Cerebellar cortex (tissue), 1 donor: Measurements from ENCODE around the gene KIRREL3.

Experiments
- DNase-seq: peaks from one replicate; pipeline ENCODE4 v3.0.0-alpha.2; 2015; ENCODE audit warnings: low spot score

Gene KIRREL3

GRCh38 chr11:126782810-126783209, 217.8 kb downstream of the KIRREL3 start:
- DNase-seq: no peak

- DNase-seq: no peak
Measured at GRCh38 chr11:126781942-126782341, 218.6 kb downstream of the KIRREL3 start.

DNA sequence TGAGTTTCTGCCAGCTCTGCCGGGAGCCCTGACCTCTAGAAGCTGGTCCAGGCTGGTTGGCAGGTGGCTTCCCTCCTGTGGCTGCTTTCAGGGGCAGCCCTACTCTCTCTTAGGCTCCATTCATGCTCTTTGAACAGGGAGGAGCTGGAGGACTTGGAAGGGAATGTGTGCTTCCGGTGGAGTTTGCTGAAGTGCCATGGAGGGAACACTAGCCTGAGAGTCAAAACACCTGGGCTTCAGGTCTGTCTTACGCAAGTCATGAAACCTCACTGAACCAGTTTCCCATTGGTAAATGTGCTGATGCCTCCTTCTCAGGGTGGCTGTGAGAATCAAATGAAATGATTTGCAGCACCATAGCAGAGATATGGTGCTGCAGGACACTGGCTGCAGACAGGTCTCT, 224.5 kb downstream of the KIRREL3 start:
- no peak for DNase-seq

GRCh38 chr11:126772267-126772666, 228.3 kb downstream of the KIRREL3 start:
- DNase-seq: peak; percentile 24

GRCh38 chr11:126768702-126769101, 231.9 kb downstream of the KIRREL3 start:
- DNase-seq: no peak

DNA sequence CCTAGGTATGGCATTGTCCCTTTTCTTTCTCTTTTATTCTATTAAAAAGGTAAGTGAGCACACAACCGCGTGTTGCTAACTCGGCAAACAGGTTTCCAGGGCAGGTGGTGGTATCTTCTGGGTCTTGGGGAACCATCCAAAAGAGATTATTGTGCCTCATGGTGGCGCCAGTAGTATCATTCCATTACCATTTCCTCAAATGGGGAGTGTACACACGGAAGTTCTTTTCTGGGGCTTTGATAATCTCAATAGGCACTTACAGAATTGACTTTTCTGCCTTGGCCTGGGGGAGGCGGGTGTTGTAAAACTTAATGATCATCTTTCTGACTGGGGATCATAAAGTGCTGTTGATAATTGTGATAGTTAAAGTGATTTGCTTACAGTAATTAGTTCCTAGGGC, 234.1 kb downstream of the KIRREL3 start:
- DNase-seq: no peak

DNA sequence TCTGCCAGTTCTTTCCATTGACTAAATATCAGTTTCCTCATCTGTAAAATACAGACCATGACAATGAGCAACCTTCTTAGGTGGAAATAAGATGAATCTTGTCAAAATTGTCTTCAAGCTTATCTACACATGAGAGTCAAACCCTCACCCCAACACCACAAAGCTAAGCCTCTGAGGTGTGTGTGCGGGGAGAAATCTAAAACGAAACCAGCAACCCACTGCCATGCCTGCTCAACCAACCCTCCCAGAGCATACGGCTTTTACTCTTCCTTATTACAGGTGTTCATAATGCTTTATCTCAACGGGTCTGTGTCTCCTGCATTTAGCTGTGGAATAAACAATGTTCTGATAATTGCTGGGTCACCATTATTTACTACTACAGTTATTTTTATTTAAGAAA, 235.4 kb downstream of the KIRREL3 start:
- no peak for DNase-seq

DNA sequence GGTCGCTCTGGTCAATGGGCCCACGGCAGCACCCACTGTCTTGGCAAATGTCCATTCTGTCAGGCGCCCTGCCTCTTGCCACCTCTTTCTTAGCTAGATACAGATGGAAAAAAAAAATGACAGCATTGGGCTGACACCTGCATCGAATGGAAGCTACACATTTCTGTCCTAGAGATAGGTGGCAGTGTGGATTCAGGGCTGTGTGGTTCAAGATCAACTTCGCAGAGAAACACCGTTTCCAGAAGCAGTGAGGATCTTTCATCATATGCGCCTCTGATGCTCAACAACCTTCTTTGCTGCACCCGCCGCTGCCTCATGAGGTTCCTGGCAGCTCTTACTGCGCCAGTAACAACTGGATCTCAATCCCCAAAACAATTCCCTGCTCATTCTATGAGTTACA, 236.3 kb downstream of the KIRREL3 start:
- DNase-seq: no peak

GRCh38 chr11:126756855-126757254, 243.7 kb downstream of the KIRREL3 start:
- no peak for DNase-seq

DNA sequence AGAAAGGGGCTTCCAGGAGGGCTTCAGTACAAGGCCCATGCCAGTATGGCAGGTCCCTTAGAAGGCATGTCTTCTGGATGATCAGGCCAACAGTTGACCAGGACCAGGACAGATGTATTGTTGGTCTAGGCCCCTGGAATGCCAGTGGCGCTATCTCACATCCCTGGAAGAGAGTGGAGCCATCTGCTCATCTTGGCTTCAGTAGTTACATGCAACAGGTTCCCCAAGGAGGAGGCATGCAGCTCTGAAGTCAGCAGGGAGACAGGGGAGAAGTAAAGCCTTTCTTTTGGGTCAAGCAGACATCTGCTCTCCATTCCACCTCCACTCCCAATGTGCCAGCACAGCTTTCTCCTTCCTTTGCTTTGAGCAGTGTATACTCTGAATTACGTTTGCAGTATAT, 244.1 kb downstream of the KIRREL3 start:
- DNase-seq: no peak

DNA sequence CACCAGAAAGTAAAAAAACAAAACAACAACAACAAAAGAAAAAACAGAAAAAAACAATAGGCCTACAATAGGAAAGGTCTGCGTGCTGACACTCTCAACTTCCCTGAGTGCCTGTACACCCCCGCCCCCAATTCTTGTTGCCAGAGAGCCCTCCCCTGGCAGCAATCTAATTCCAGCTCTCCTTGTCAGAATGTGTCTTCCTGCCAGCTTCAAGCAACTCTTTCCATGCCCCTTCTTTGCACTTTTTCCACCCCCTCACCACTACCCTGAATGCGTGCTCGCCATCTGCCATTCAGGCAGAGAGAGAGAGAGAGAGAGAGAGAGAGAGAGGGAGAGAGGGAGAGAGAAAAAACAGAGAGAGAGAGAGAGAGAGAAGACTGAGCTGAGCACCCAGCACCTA, 245.0 kb downstream of the KIRREL3 start:
- no peak for DNase-seq

- DNase-seq: no peak
Measured at GRCh38 chr11:126754591-126755426, 245.8 kb downstream of the KIRREL3 start.

GRCh38 chr11:126753990-126754389, 246.6 kb downstream of the KIRREL3 start:
- no peak for DNase-seq

DNA sequence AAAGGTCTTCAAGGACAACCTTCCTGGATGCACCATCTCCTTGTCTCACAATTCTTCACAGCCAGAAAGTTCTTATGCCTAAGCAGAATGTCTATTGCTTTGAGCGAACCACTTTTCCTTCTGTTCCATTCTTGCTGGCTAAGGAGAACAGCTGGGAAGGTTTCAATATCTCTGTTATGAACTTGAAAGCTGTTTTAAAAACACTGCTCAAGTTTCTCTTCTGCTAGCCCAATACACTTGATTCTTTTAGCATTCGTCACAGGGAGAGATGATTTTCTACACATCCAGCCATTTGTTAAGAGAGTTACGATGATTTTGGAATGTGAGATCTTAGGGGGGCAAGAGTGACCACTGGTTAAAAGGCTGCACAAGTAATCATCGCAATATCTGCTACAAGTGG, 249.3 kb downstream of the KIRREL3 start:
- no peak for DNase-seq

DNA sequence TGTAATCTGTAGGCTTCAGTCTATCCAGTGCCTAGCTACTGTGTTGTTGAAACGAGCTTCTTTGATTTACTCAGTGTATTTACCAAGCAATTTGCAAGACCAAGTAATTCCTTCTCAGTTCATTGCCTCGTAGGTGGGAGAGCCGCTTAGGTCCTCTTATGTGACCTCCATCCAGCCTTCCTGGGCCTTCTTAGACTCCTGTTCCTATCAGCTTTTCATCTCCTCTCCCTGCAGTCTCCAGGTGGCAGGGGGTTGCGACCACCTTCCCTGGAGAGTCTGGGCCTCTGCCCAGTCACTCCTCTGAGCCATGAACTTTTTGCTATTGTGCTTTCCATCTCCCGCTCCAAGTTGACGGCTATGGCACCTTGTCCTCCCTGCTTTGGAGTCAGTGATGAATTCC, 251.8 kb downstream of the KIRREL3 start:
- DNase-seq: no peak

DNA sequence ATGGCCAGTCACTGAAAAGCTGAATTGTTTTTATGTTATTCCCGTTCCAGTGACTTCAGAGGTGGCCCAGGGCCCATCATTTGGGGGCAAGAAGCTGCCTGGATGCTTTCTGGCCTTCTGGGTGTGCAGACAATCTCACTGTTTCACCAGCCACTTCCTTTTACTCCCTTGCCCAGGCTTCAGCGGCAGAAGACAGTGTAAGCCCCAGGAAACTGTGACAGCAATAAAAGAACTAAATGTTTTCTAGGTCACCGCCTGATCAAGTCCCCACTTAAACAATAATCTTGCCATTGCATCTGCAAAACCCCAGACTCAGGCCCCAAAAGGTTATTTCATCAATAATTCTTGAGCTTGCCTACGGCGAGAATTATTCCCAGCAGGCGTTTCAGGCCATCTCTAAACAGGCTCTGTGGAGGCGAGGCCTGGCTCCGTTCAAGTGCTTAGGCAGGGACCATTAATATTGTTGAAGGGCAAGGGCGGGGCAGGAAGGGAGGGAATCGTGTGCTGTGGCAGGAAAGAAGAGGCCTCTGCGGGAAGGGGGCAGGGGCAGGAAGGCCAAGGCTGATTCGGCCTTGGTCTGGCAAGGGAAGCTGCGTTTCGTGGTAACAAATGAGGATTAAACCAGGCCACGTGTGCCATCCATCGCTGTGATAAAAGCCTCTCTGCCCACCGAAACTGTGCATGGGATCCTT, 252.3 kb downstream of the KIRREL3 start:
- DNase-seq: no peak

- DNase-seq: no peak
Measured at GRCh38 chr11:126747315-126747714, 253.3 kb downstream of the KIRREL3 start.

DNA sequence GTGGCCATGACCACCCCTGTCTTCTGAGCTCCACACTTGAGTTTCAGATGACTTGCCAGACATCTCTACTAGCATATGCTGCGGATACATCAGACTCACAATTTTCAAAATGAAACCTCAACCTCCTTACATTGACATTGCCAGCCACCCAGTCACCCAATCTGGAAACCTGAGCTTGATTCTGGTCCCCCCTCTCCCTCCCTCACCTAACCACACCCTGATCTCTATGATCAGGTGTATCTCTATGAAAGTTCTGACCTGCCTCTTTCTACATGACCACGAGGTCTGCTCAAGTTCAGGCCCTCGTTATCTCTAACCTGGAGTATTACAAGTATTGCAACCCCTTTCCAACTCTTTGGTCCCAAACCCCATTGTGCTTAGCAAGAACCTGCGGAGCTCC, 254.1 kb downstream of the KIRREL3 start:
- DNase-seq: no peak

DNA sequence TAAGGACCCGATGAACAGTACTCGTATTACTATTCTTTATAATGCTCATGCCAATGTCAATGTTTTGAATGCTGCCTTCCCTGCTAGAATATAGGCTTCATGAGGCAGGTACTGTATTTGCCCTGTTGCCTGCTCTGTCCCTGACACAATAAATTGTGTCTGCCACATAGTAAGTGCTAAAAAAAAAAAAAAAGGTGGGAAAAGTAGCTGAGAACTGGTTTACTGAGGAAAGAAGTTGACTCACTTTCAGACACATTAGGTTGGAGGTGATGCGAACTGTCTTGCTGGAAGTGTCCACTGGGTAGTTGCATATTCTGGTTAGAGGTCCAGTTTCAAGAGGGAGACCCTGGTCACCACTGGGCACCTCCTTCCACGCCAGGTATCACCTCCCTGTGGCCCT, 255.9 kb downstream of the KIRREL3 start:
- no peak for DNase-seq

DNA sequence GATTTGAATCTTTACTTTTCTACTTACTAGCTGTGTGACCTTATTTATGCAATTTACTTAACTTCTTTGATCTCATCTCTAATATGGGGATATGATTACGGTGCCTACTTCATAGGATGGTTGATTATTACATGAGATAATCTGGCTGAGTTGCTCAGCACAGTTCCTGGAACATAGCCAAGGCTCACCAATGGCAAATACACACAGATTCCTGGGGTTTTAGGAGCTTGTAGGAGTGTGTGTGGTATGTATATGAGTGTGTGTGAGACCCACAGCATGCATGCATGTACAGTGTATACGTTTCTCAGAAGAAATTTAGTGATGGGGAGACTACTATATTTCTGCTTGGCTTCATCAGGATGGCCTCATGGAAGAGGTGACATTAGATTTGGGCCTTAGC, 256.9 kb downstream of the KIRREL3 start:
- no peak for DNase-seq

DNA sequence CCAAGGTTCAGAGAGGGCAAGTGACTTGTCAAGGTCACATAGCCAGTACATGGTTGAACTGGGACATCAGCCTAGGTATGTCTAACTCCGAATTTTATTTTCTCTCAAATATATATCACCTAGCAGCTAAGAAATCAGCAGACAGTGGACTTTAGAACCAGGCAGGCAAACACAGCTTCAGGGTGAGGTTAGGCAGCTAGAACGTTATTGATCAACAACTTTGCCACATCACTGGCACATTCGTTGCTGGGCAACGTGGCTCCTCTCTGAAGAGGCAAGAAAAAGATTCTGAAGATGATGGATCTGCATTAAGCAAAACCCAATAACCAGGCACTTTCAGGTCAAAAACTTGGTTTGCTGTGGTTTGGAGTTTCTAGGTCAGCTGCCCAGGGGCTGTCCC, 258.0 kb downstream of the KIRREL3 start:
- DNase-seq: no peak

GRCh38 chr11:126740846-126741245, 259.7 kb downstream of the KIRREL3 start:
- no peak for DNase-seq

DNA sequence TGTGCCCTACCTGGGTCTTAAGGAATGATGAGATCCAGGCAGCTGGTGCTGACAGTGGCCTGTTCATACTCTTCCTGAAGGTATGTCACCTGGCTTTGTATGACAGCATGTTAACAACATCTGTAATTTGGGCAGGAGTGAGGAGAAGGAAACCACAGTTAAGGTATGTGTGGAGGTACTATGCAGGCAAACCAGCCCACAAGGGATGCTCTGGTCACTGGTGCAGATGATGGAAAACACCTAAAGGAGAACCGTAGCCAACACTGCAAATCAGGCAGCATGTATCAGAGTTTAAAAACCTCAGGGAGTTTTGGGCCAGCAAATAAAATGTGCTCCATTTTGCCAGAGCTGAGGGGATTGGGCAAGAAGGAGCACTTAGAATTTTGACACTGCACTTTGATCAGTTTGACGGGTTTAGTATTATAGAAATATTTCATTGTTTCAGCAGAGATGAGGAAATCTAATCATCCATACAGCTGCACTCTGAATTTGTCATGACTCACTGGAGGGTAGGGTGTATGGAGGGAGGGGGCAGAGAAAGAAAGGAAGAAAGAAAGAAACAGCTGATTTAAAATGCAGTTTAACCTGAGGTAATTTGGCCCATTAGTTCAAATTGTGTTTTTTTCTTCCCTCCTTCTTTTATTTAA, 260.9 kb downstream of the KIRREL3 start:
- no peak for DNase-seq
